Endodermal cell (in vitro differentiated cells): Measurements from ENCODE around the gene BRPF1. TPM values are rescaled to one million over a fixed set of nuclear protein-coding genes. Genes with fewer than 3 reads are reported as not detected.

ENCODE experiments used
- DNase-seq: peaks from one replicate; pipeline ENCODE4 v3.0.0-alpha.2; 2017
- H3K27ac ChIP-seq: 2 replicates; pipeline ENCODE4 v1.5.1; 2013; ENCODE audit warnings: mild to moderate bottlenecking, low read depth, low read length, moderate library complexity
- H3K27me3 ChIP-seq: 2 replicates; pipeline ENCODE4 v1.6.1; 2013; ENCODE audit warnings: mild to moderate bottlenecking, low read length, moderate library complexity; ENCODE audit not compliant: insufficient read depth, control insufficient read depth, poor library complexity, severe bottlenecking
- H3K36me3 ChIP-seq: 2 replicates; pipeline ENCODE4 v1.7.0; 2013; ENCODE audit warnings: mild to moderate bottlenecking, low read length, moderate library complexity; ENCODE audit not compliant: control insufficient read depth, insufficient read depth
- H3K4me1 ChIP-seq: one replicate; pipeline ENCODE4 v1.7.0; 2013; ENCODE audit warnings: low read length; ENCODE audit not compliant: control insufficient read depth, insufficient read depth
- H3K4me3 ChIP-seq: 2 replicates; pipeline ENCODE4 v1.5.1; 2013; ENCODE audit warnings: mild to moderate bottlenecking, low read length, moderate library complexity
- H3K9ac ChIP-seq: 2 replicates; pipeline ENCODE4 v1.6.1; 2013; ENCODE audit warnings: mild to moderate bottlenecking, low read length, moderate library complexity; ENCODE audit not compliant: poor library complexity, severe bottlenecking; ENCODE audit errors: extremely low read depth
- H3K9me3 ChIP-seq: 2 replicates; pipeline ENCODE4 v1.6.1; 2013; ENCODE audit warnings: mild to moderate bottlenecking, low read length, moderate library complexity; ENCODE audit not compliant: control insufficient read depth
- H3K27ac Mint-ChIP-seq: 2 replicates; pipeline ENCODE4 v1.8.0; 2020; ENCODE audit warnings: mixed read lengths
- H3K27me3 Mint-ChIP-seq: 2 replicates; pipeline ENCODE4 v1.8.0; 2021; ENCODE audit warnings: mild to moderate bottlenecking, mixed read lengths; ENCODE audit not compliant: insufficient read depth
- H3K36me3 Mint-ChIP-seq: 2 replicates; pipeline ENCODE4 v1.8.0; 2020; ENCODE audit warnings: low read depth, mixed read lengths
- H3K4me1 Mint-ChIP-seq: 2 replicates; pipeline ENCODE4 v1.8.0; 2020; ENCODE audit warnings: mixed read lengths
- H3K4me3 Mint-ChIP-seq: 2 replicates; pipeline ENCODE4 v1.8.0; 2020; ENCODE audit warnings: mild to moderate bottlenecking, moderate library complexity, mixed read lengths
- H3K9me3 Mint-ChIP-seq: 2 replicates; pipeline ENCODE4 v1.8.0; 2020; ENCODE audit warnings: mild to moderate bottlenecking, mixed read lengths
- WGBS, 2 experiments: methylation state at CpG; one replicate each; pipeline versions ENCODE4 v1.1.5 to v1.1.7; 2013; ENCODE audit warnings: missing lambda C conversion rate in 2 of 2, mixed read lengths in 1 of 2; ENCODE audit not compliant: insufficient coverage in 1 of 2, insufficient read length in 1 of 2; 5-methylcytosine and 5-hydroxymethylcytosine counted together
- total RNA-seq, 2 donors: library from RNA; stranded (reverse); fragmentation: NEBNext Ultra II Directional in 1 of 2; extraction: Animal tissue kit (Norgen Biotek cat#: 25700) in 1 of 2; gene quantifications; 2 replicates in 1 of 2; 3 replicates in 1 of 2; pipeline ENCODE4 v1.2.1, GENCODE V29; 2021
- TF ChIP-seq, protein P1 (sequence below): fragments of 200-600 bp; sonication (generic); conservative IDR thresholded peaks from 2 replicates; pipeline ENCODE4 v1.5.0; 2021; ENCODE audit warnings: antibody characterized with exemption, mild to moderate bottlenecking

Gene BRPF1
- total RNA-seq, 2 donors from 2014 or later: 22.7 to 28.5 TPM

DNA sequence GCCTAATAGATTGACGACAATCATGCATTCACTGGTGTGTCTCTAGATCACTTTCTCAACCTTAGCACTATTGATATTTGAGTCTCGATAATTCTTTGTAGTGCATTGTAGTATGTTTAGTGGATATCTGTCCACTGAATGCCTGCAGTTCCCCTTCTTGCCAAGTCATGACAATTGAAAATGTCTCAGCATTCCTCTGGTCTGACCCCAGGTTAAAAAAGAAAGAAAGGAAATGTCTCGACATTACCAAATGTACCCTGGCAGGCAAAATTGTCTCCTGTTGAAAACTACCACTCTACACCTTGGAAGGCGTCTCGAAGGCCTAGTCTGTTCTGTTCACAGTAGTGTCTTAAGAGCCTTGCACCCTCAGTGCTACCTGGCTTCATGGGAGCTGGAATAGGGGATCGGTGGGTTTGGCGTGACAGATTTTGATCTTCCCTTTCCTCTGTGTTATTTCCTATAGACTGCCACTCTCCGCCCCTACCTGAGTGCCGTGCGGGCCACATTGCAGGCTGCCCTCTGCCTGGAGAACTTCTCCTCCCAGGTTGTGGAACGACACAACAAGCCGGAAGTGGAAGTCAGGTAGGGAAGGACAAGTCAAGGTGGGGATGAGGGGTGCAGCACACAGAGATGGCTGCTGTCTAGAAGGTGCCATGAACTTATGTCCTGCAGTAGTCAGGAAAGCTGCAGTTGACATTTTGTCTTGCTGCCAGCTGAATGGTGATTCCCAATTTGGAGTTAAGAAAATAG is 65.8 kb downstream of the BRPF1 start:
- H3K27ac Mint-ChIP-seq: no peak overlapping the region
- no peaks in the 10 kb centered on the region for H3K9me3 Mint-ChIP-seq
- WGBS, 2 experiments: 91 to 96% methylated on average over 8 to 12 of the region's 12 CpGs
- no peak for DNase-seq
- peaks cover 62% of the 10 kb centered on the region for H3K36me3 ChIP-seq
- no peaks in the 10 kb centered on the region for H3K27me3 ChIP-seq
- peaks cover 55% of the 10 kb centered on the region for H3K36me3 Mint-ChIP-seq
- no peaks in the 10 kb centered on the region for H3K4me1 ChIP-seq
- TF ChIP-seq, protein P1, sequence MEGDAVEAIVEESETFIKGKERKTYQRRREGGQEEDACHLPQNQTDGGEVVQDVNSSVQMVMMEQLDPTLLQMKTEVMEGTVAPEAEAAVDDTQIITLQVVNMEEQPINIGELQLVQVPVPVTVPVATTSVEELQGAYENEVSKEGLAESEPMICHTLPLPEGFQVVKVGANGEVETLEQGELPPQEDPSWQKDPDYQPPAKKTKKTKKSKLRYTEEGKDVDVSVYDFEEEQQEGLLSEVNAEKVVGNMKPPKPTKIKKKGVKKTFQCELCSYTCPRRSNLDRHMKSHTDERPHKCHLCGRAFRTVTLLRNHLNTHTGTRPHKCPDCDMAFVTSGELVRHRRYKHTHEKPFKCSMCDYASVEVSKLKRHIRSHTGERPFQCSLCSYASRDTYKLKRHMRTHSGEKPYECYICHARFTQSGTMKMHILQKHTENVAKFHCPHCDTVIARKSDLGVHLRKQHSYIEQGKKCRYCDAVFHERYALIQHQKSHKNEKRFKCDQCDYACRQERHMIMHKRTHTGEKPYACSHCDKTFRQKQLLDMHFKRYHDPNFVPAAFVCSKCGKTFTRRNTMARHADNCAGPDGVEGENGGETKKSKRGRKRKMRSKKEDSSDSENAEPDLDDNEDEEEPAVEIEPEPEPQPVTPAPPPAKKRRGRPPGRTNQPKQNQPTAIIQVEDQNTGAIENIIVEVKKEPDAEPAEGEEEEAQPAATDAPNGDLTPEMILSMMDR: no peak
- H3K4me3 ChIP-seq: no peak overlapping the region
- H3K9ac ChIP-seq: no peak overlapping the region
- no peak overlapping the region for H3K4me3 Mint-ChIP-seq
- no peaks in the 10 kb centered on the region for H3K27me3 Mint-ChIP-seq
- H3K9me3 ChIP-seq: no peaks in the 10 kb centered on the region
- H3K4me1 Mint-ChIP-seq: peaks cover 7% of the 10 kb centered on the region
- H3K27ac ChIP-seq: no peak overlapping the region

Other genes with a start within 250 kb of the BRPF1 start
- gene LHFPL4, start 177.9 kb upstream of the BRPF1 start, total RNA-seq: 1 to 10 TPM; 1.1 to 6.7 TPM
- gene MTMR14, start 82.2 kb upstream of the BRPF1 start, total RNA-seq: 10 to 100 TPM; 41.8 to 47.9 TPM
- under 1 TPM; 0.15 to 0.62 TPM for gene CPNE9, start 27.9 kb upstream of the BRPF1 start, total RNA-seq
- gene OGG1, start 18.2 kb downstream of the BRPF1 start, total RNA-seq: 10 to 100 TPM; 28.6 to 34.0 TPM
- gene CAMK1, start 38.2 kb downstream of the BRPF1 start, total RNA-seq: 10 to 100 TPM; 10.1 to 13.3 TPM
- 10 to 100 TPM; 52.4 to 62.0 TPM for gene TADA3, start 60.7 kb downstream of the BRPF1 start, total RNA-seq
- 100 to 1,000 TPM; 150 to 153 TPM for gene ARPC4, start 61.3 kb downstream of the BRPF1 start, total RNA-seq
- gene TTLL3, start 78.5 kb downstream of the BRPF1 start, total RNA-seq: 10 to 100 TPM; 21.6 to 35.0 TPM
- gene RPUSD3, start 112.3 kb downstream of the BRPF1 start, total RNA-seq: 10 to 100 TPM; 56.9 to 67.1 TPM
- gene CIDEC, start 148.5 kb downstream of the BRPF1 start, total RNA-seq: not detected
- gene JAGN1, start 158.9 kb downstream of the BRPF1 start, total RNA-seq: 10 to 100 TPM; 21.9 to 29.1 TPM
- 1 to 10 TPM; 1.2 to 1.6 TPM for gene IL17RE, start 171.1 kb downstream of the BRPF1 start, total RNA-seq
- gene IL17RC, start 185.4 kb downstream of the BRPF1 start, total RNA-seq: 10 to 100 TPM; 15.7 to 19.0 TPM
- gene CRELD1, start 202.1 kb downstream of the BRPF1 start, total RNA-seq: 10 to 100 TPM; 35.7 to 43.2 TPM
- gene PRRT3, start 220.7 kb downstream of the BRPF1 start, total RNA-seq: 10 to 100 TPM in 1 of 2 donors, 1 to 10 TPM in 1; 7.4 to 11.3 TPM